Esophagus (tissue), 2 donors: Measurements from ENCODE around the gene NPDC1. TPM values are rescaled to one million over a fixed set of nuclear protein-coding genes. Genes with fewer than 3 reads are reported as not detected.

Experiments
- H3K27ac ChIP-seq, 2 donors: one replicate each; pipeline ENCODE4 v1.5.1; 2013; ENCODE audit warnings: low read depth in 2 of 2, mild to moderate bottlenecking in 2 of 2, inconsistent platforms in 1 of 2, low read length in 1 of 2, moderate library complexity in 1 of 2
- H3K27me3 ChIP-seq, 2 donors: one replicate each; pipeline ENCODE4 v1.6.1; 2013; ENCODE audit warnings: low read length in 2 of 2, control low read depth in 1 of 2, mild to moderate bottlenecking in 1 of 2; ENCODE audit not compliant: insufficient read depth in 2 of 2, control insufficient read depth in 1 of 2
- H3K36me3 ChIP-seq, 2 donors: one replicate each; pipeline ENCODE4 v1.6.1; 2013; ENCODE audit warnings: low read length in 1 of 2; ENCODE audit not compliant: control insufficient read depth in 2 of 2, insufficient read depth in 2 of 2
- H3K4me1 ChIP-seq, 2 donors: one replicate each; pipeline ENCODE4 v1.6.1; 2013; ENCODE audit warnings: low read length in 1 of 2; ENCODE audit not compliant: control insufficient read depth in 2 of 2, insufficient read depth in 2 of 2
- H3K4me3 ChIP-seq, 2 donors: one replicate each; pipeline ENCODE4 v1.5.1; 2013; ENCODE audit warnings: low read length in 2 of 2, mild to moderate bottlenecking in 2 of 2, low read depth in 1 of 2, moderate library complexity in 1 of 2
- H3K9me3 ChIP-seq, 2 donors: one replicate each; pipeline ENCODE4 v1.6.1; 2013; ENCODE audit warnings: mild to moderate bottlenecking in 2 of 2, low read depth in 1 of 2, low read length in 1 of 2, moderate library complexity in 1 of 2; ENCODE audit not compliant: control insufficient read depth in 2 of 2, insufficient read depth in 1 of 2
- WGBS, 2 donors: extraction: QIAGEN DNeasy Blood & Tissue Kit; methylation state at CpG; one replicate each; pipeline ENCODE4 v1.1.7; 2013; 5-methylcytosine and 5-hydroxymethylcytosine counted together
- polyA plus RNA-seq, 2 donors: library from polyadenylated mRNA; stranded (reverse); fragments of 200-250 nt; gene quantifications; one replicate each; pipeline ENCODE4 v1.2.3, GENCODE V29; 2013
- donor health status: healthy with polysubstance abuse.
- donor health status: Bipolar disorder and iron deficiency.

The NPDC1 gene
- polyA plus RNA-seq, 2 donors: 33.1 to 44.3 TPM

DNA sequence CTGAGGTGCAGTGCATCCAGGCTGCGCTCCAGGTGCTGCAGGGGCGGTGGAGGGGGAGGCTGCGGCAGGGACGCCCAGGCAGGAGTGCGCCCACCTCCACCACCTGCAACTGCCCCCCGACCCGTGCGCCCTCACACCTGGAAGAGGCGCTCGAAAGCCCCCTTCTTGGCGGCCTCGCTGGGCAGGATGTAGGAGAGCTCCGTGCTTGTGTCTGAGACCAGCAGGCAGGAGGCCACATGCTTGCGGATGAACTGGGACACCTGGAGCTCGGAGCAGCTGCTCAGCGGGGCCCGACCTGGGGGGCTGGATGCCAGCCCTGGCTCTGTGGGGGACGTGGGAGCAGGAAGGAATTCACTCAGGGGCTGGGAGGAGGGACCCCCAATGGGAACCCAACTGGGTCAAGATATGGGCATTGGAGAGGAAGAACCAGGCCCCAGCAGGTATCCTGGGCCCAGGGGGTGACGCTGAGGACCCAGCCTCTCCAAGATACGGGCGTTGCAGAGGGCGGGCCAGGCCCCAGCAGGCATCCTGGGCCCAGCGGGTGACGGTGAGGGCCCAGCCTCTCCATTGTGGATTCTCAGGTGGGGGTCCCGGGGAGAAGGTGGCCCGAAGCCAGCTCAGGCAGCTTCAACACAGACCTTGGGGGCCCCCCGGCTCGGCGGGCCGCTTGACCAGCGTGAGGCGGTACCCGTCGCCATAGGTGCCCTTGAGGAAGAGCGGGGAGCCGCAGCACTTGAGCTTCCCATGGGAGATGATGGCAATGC lies 31.0 kb downstream of the NPDC1 start:
- WGBS, 2 donors: 95 to 97% methylated on average over 36 of the region's 36 CpGs
- Histone ChIP-seq H3K9me3 (no peaks in the 10 kb centered on the region), H3K4me3 (no peak overlapping the region), H3K4me1 (no peaks in the 10 kb centered on the region), H3K27me3 (no peaks in the 10 kb centered on the region), H3K36me3 (peaks cover 0 to 35% of the 10 kb centered on the region in 2 donors), H3K27ac (no peak overlapping the region)

- Histone ChIP-seq H3K36me3 (peaks cover 0 to 38% of the 10 kb centered on the region in 2 donors), H3K4me1 (no peaks in the 10 kb centered on the region), H3K27ac (no peak overlapping the region), H3K4me3 (no peak overlapping the region), H3K27me3 (no peaks in the 10 kb centered on the region), H3K9me3 (no peaks in the 10 kb centered on the region)
- 89 to 94% methylated on average over 21 to 23 of the region's 23 CpGs for WGBS, 2 donors
Observed at GRCh38 chr9:137014166-137014565, 31.8 kb downstream of the NPDC1 start.

DNA sequence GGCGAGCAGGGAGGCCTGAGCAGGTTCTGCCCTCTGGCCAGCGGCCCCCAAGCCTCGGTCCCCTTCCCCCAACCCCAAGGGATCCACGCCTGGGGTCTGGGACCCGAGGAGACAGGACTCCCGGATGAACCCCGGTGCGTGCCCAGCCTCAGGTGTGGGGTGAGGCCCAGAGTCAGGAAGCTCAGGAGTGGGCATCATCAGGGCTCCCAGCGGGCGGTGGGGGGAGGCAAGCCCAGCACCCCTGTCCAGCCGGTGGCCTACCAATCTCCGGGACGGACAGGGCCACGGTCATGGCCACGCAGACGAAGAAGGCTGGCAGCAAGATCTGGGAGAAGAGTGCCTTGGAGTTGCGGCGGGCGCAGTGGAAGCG lies 32.4 kb downstream of the NPDC1 start:
- Histone ChIP-seq H3K27me3 (no peaks in the 10 kb centered on the region), H3K36me3 (peaks cover 0 to 34% of the 10 kb centered on the region in 2 donors), H3K9me3 (no peaks in the 10 kb centered on the region), H3K27ac (no peak overlapping the region), H3K4me1 (no peaks in the 10 kb centered on the region), H3K4me3 (no peak overlapping the region)
- 91 to 95% methylated on average over 16 to 20 of the region's 20 CpGs for WGBS, 2 donors

GRCh38 chr9:137012694-137013570 lies 33.0 kb downstream of the NPDC1 start:
- peaks cover 0 to 33% of the 10 kb centered on the region in 2 donors for H3K36me3 ChIP-seq
- WGBS, 2 donors: 85% methylated on average over 60 to 67 of the region's 67 CpGs

GRCh38 chr9:137011907-137012675 lies 33.9 kb downstream of the NPDC1 start:
- Histone ChIP-seq H3K9me3 (no peaks in the 10 kb centered on the region), H3K27me3 (no peaks in the 10 kb centered on the region), H3K4me1 (no peaks in the 10 kb centered on the region), H3K4me3 (no peak overlapping the region), H3K36me3 (peaks cover 0 to 26% of the 10 kb centered on the region in 2 donors), H3K27ac (no peak overlapping the region)
- 90% methylated on average over 39 of the region's 39 CpGs for WGBS, 2 donors

More at GRCh38 chr9:137012694-137013570, 33.0 kb downstream of the NPDC1 start:
- Histone ChIP-seq H3K4me3 (no peak overlapping the region), H3K27ac (no peak overlapping the region), H3K27me3 (no peaks in the 10 kb centered on the region), H3K4me1 (no peaks in the 10 kb centered on the region), H3K9me3 (no peaks in the 10 kb centered on the region)

DNA sequence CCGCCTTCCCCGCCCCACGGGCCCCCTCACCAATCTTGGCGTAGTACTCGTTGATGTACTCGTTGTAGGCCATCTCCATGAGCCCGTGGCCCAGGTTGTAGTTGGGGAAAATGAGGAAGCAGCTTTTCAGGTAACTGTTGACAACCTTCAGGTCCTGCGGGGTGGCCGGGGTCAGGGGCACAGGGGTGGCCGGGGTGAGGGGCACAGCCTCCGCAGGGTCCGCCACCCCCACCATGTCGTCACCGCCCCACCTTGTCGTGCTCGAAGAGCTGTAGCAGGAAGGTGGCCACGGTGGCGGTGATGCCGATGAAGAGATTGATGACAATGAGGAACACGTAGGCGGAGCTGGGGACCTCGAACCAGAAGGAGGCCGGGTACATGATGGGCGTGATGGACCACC lies 34.8 kb downstream of the NPDC1 start:
- no peaks in the 10 kb centered on the region for H3K9me3 ChIP-seq
- 93 to 95% methylated on average over 24 of the region's 24 CpGs for WGBS, 2 donors
- H3K36me3 ChIP-seq: peaks cover 0 to 20% of the 10 kb centered on the region in 2 donors
- no peak overlapping the region for H3K27ac ChIP-seq
- H3K4me3 ChIP-seq: no peak overlapping the region
- H3K4me1 ChIP-seq: no peaks in the 10 kb centered on the region
- H3K27me3 ChIP-seq: no peaks in the 10 kb centered on the region

DNA sequence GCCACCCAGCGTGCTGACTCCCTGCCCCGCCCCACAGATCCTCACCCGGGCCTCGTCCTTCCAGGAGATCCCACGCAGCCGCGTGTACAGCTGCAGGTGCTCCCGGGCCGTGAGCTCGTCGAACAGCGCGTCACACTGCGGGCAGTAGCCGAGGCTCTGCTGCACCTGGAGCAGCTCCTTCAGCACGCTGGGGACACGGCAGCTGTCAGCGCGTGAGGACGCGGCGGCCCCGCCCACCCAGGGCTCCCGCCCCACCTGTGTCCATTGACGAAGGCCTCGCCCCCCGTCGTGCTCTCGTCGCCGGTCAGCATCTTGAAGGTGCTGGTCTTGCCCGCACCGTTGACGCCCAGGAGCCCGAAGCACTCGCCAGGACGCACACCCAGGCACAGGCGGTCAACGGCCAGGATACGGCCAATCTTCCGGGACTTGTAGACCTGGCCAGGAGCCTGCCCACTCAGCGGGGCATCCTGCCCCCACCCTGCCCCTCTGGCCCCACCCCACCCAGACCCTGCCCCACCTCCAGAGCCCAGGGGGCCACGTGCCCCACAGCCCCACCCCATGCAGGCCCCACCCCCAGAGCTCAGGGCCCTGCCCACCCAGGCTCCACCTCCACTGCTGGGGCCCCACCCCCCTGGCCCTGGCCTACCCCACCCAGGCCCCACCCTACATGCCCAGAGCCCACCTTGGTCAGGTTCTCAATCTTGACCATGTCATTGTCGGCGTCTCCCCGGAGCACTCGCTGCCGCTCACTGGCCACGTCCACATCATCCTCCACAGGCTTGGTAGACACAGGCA lies 35.8 kb downstream of the NPDC1 start:
- Histone ChIP-seq H3K27me3 (no peaks in the 10 kb centered on the region), H3K27ac (no peak overlapping the region), H3K36me3 (peaks cover 0 to 15% of the 10 kb centered on the region in 2 donors), H3K9me3 (no peaks in the 10 kb centered on the region), H3K4me1 (no peaks in the 10 kb centered on the region), H3K4me3 (no peak overlapping the region)
- 93 to 95% methylated on average over 47 to 49 of the region's 49 CpGs for WGBS, 2 donors

- H3K9me3 ChIP-seq: no peaks in the 10 kb centered on the region
- peaks cover 0 to 15% of the 10 kb centered on the region in 2 donors for H3K36me3 ChIP-seq
- no peak overlapping the region for H3K27ac ChIP-seq
- H3K27me3 ChIP-seq: no peaks in the 10 kb centered on the region
- H3K4me3 ChIP-seq: no peak overlapping the region
- WGBS, 2 donors: 88 to 89% methylated on average over 17 to 18 of the region's 18 CpGs
- no peaks in the 10 kb centered on the region for H3K4me1 ChIP-seq
Observed at GRCh38 chr9:137009217-137009616, 36.8 kb downstream of the NPDC1 start.

DNA sequence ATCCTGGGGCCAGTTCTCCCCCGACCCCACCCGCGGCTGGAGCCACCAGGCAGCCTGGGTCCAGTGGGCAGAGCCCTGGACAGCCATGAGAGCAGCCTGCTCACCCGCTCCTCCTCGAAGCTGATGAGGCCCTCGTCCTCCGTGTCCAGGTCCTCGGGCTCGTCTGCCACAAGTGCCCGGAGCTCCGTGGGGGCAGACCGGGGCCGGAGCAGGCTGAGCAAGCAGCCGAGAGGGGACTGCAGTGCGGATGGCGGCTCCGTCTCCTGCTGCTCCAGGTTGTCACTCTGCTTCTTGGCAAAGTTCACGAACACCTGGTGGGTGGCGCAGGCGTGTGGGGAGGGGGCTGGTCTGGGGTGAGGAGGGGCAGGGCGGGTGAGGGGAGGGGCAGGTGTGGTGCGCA lies 37.7 kb downstream of the NPDC1 start:
- peaks cover 0 to 15% of the 10 kb centered on the region in 2 donors for H3K36me3 ChIP-seq
- no peaks in the 10 kb centered on the region for H3K4me1 ChIP-seq
- no peak overlapping the region for H3K27ac ChIP-seq
- H3K27me3 ChIP-seq: no peaks in the 10 kb centered on the region
- WGBS, 2 donors: 81 to 86% methylated on average over 22 of the region's 22 CpGs
- no peak overlapping the region for H3K4me3 ChIP-seq
- no peaks in the 10 kb centered on the region for H3K9me3 ChIP-seq
